Measurements from ENCODE around the gene ZNF568.

GRCh38 chr19:37007587-37008220, 91.6 kb downstream of the ZNF568 start:
- TF ChIP-seq CTCF (conservative IDR thresholded peaks at IDR 0.05; ENCODE audit: low read depth, low read length) (no peak), EZH2 (IDR thresholded peaks at IDR 0.05; ENCODE audit: borderline replicate concordance, low read depth, low read length, poor library complexity, severe bottlenecking) (no peak)
